Spleen (tissue), 7 donors: ENCODE measurements around the gene OSBPL10.

ENCODE experiments used
- CTCF ChIP-seq, 11 experiments: fragments of 200-600 bp in 7 of 11; fragments of 450-650 bp in 4 of 11; sonication (generic) in 4 of 11; IDR thresholded peaks in 8 of 11; conservative IDR thresholded peaks in 3 of 11; 1 replicate in 7 of 11; 2 replicates in 4 of 11; pipeline versions ENCODE4 v1.4.0 to v1.8.0; 2016 to 2021; ENCODE audit warnings: antibody characterized with exemption in 11 of 11, inconsistent platforms in 4 of 11, mild to moderate bottlenecking in 1 of 11
- POLR2AphosphoS5 ChIP-seq, 3 donors: sonication (generic); formaldehyde crosslinking; IDR thresholded peaks; one replicate each; pipeline ENCODE4 v1.5.1; 2017; ENCODE audit warnings: antibody characterized with exemption in 3 of 3
- donor health status: DM: no; HTN: no; CAD: no; lungs with moderate emphysema.
- donor health status: DM: no; HTN: no; CAD: no.
- donor health status: DM: no; HTN: no; CAD: no.

DNA sequence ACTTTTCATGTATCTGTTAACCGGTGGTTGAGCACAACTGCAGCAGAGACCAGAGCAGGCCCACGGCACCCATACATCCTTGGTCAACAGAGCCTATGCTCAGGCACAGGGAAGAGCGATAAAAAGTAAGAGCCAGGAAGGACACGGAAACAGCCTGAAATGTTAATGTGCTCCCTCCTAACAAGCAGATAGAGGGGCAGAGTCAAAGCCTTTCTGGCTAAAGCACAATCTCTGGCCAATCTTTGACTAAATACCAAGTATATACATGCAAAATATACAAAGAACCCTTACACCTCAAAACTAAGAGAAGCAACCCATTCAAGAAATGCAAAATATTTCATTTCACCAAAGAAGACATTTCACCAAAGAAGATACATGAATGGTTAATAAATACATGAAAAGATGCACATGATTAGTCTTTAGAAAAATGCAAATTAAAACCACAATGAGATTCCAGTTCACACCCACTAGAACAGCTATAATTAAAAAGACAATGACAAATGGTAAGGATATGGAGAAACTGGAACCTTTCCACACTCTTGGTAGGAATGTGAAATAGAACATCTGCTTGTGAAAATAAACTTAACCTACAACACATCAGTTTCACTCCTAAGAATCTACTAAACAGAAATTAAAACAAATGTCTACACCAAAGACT lies 88.0 kb downstream of the OSBPL10 start:
- no peak for TF ChIP-seq CTCF (IDR thresholded peaks at IDR 0.05 in 8 of 11, conservative IDR thresholded peaks at IDR 0.05 in 3 of 11)
- TF ChIP-seq POLR2AphosphoS5 (IDR thresholded peaks at IDR 0.05), result no peak
